Measurements from ENCODE around the gene BRAP.

DNA sequence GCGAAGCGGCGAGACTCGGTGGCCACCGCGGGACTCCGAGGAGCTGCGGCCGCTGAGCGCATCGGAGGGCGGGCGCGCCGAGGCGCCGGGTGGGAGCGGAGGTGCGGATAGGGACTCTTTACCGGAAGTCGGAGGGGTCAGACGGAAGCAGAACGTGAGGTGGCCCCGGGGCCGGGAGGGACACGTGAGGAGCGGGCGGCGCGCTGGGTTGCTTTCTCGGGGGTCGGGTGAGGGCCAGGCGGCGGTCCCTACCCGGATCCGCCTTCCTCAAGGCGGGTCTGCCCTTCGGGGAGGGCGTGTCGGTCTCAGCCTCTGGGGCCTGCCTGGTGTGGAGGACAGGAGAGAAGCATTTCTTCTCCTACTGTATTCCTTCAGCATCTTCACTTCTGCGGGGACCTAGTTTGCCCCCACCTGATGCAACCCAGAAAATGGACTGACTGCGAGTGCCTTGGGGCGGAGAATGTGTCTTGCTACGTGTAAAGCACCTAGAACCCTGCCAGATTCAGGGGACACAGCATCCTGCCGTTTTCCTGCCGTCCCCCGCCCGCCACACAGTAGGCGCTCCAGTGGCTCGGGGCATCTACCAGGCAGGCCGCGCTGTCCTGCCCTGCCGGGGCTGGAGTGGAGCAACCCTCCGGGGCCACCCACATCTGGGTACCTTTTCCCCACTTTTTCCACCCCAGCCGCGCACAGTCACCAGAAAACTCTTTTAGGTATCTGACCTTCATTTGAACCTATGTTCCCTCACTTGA lies 86.1 kb downstream of the BRAP start:
- no peak for TF ChIP-seq EZH2 (IDR thresholded peaks at IDR 0.05; ENCODE audit: insufficient read depth, poor library complexity, severe bottlenecking)
- no peak for TF ChIP-seq EZH2phosphoT487 (IDR thresholded peaks at IDR 0.05; ENCODE audit: insufficient read depth, low read depth)

Data from GM23248 (cell line).